ENCODE data around the gene LNPEP.

The LNPEP gene

GRCh38 chr5:97009212-97009898 is 73.5 kb downstream of the LNPEP start:
- Mint-ChIP-seq H3K27me3 (no peaks in the 10 kb centered on the region), H3K36me3 (ENCODE audit: low read depth) (peaks cover 46% of the 10 kb centered on the region)

GRCh38 chr5:97009921-97010320 is 74.0 kb downstream of the LNPEP start:
- no peaks in the 10 kb centered on the region for H3K27me3 Mint-ChIP-seq
- peaks cover 24% of the 10 kb centered on the region for H3K4me1 Mint-ChIP-seq (ENCODE audit: low read depth)
- H3K4me3 Mint-ChIP-seq = no peak overlapping the region
- intact Hi-C loops (cut with micrococcal nuclease) = loop anchor here (10.0 kb wide), 1 partner anchor 245 kb away; no protein-coding TSS in a partner anchor
- no peaks in the 10 kb centered on the region for H3K9me3 Mint-ChIP-seq
- peaks cover 52% of the 10 kb centered on the region for H3K36me3 Mint-ChIP-seq (ENCODE audit: low read depth)
- H3K27ac Mint-ChIP-seq = peak overlapping the region; percentile 89

More at GRCh38 chr5:97009212-97009898, 73.5 kb downstream of the LNPEP start:
- H3K4me1 Mint-ChIP-seq (ENCODE audit: low read depth) = peaks cover 24% of the 10 kb centered on the region
- H3K27ac Mint-ChIP-seq = peak overlapping the region; percentile 89
- intact Hi-C loops (cut with micrococcal nuclease) = loop anchor here (10.0 kb wide), 1 partner anchor 245 kb away; no protein-coding TSS in a partner anchor
- no peaks in the 10 kb centered on the region for H3K9me3 Mint-ChIP-seq
- H3K4me3 Mint-ChIP-seq = peak overlapping the region; percentile 39

GRCh38 chr5:97010606-97011005 is 74.7 kb downstream of the LNPEP start:
- H3K27me3 Mint-ChIP-seq = no peaks in the 10 kb centered on the region
- no peaks in the 10 kb centered on the region for H3K9me3 Mint-ChIP-seq
- H3K27ac Mint-ChIP-seq = no peak overlapping the region
- peaks cover 59% of the 10 kb centered on the region for H3K36me3 Mint-ChIP-seq (ENCODE audit: low read depth)
- intact Hi-C loops (cut with micrococcal nuclease) = no loop called here
- H3K4me1 Mint-ChIP-seq (ENCODE audit: low read depth) = peaks cover 24% of the 10 kb centered on the region
- no peak overlapping the region for H3K4me3 Mint-ChIP-seq

GRCh38 chr5:97011567-97011966 is 75.7 kb downstream of the LNPEP start:
- peaks cover 61% of the 10 kb centered on the region for H3K36me3 Mint-ChIP-seq (ENCODE audit: low read depth)
- intact Hi-C loops (cut with micrococcal nuclease) = no loop called here
- no peak overlapping the region for H3K4me3 Mint-ChIP-seq
- peaks cover 24% of the 10 kb centered on the region for H3K4me1 Mint-ChIP-seq (ENCODE audit: low read depth)
- no peaks in the 10 kb centered on the region for H3K27me3 Mint-ChIP-seq
- H3K27ac Mint-ChIP-seq = no peak overlapping the region
- H3K9me3 Mint-ChIP-seq = no peaks in the 10 kb centered on the region

GRCh38 chr5:97019435-97020117 is 83.7 kb downstream of the LNPEP start:
- H3K4me1 Mint-ChIP-seq (ENCODE audit: low read depth) = peaks cover 7% of the 10 kb centered on the region

GRCh38 chr5:97021416-97021815 is 85.5 kb downstream of the LNPEP start:
- Mint-ChIP-seq H3K36me3 (ENCODE audit: low read depth) (peaks cover 78% of the 10 kb centered on the region), H3K9me3 (no peaks in the 10 kb centered on the region), H3K27me3 (no peaks in the 10 kb centered on the region), H3K4me3 (no peak overlapping the region), H3K4me1 (ENCODE audit: low read depth) (peaks cover 7% of the 10 kb centered on the region), H3K27ac (no peak overlapping the region)
- intact Hi-C loops (cut with micrococcal nuclease) = no loop called here

More at GRCh38 chr5:97019435-97020117, 83.7 kb downstream of the LNPEP start:
- H3K27me3 Mint-ChIP-seq = no peaks in the 10 kb centered on the region
- intact Hi-C loops (cut with micrococcal nuclease) = no loop called here
- no peak overlapping the region for H3K4me3 Mint-ChIP-seq
- no peaks in the 10 kb centered on the region for H3K9me3 Mint-ChIP-seq
- no peak overlapping the region for H3K27ac Mint-ChIP-seq
- H3K36me3 Mint-ChIP-seq (ENCODE audit: low read depth) = peaks cover 81% of the 10 kb centered on the region

GRCh38 chr5:97022898-97023297 is 87.0 kb downstream of the LNPEP start:
- intact Hi-C loops (cut with micrococcal nuclease) = no loop called here
- Mint-ChIP-seq H3K36me3 (ENCODE audit: low read depth) (peaks cover 82% of the 10 kb centered on the region), H3K4me3 (no peak overlapping the region), H3K4me1 (ENCODE audit: low read depth) (peaks cover 7% of the 10 kb centered on the region), H3K9me3 (no peaks in the 10 kb centered on the region), H3K27ac (no peak overlapping the region), H3K27me3 (no peaks in the 10 kb centered on the region)

- Mint-ChIP-seq H3K36me3 (ENCODE audit: low read depth) (peaks cover 93% of the 10 kb centered on the region), H3K27me3 (no peaks in the 10 kb centered on the region), H3K27ac (no peak overlapping the region), H3K4me3 (no peak overlapping the region), H3K4me1 (ENCODE audit: low read depth) (peaks cover 7% of the 10 kb centered on the region), H3K9me3 (no peaks in the 10 kb centered on the region)
- intact Hi-C loops (cut with micrococcal nuclease) = no loop called here
Measured at GRCh38 chr5:97026721-97027120, 90.8 kb downstream of the LNPEP start.

GRCh38 chr5:97037819-97038218 is 101.9 kb downstream of the LNPEP start:
- Mint-ChIP-seq H3K4me3 (no peak overlapping the region), H3K27ac (no peak overlapping the region), H3K36me3 (ENCODE audit: low read depth) (peaks cover 33% of the 10 kb centered on the region), H3K9me3 (no peaks in the 10 kb centered on the region), H3K4me1 (ENCODE audit: low read depth) (no peaks in the 10 kb centered on the region), H3K27me3 (no peaks in the 10 kb centered on the region)
- intact Hi-C loops (cut with micrococcal nuclease) = no loop called here

- H3K4me1 Mint-ChIP-seq (ENCODE audit: low read depth) = no peaks in the 10 kb centered on the region
- peaks cover 9% of the 10 kb centered on the region for H3K36me3 Mint-ChIP-seq (ENCODE audit: low read depth)
- H3K4me3 Mint-ChIP-seq = no peak overlapping the region
- peaks cover 4% of the 10 kb centered on the region for H3K27me3 Mint-ChIP-seq
- intact Hi-C loops (cut with micrococcal nuclease) = loop anchor here (10.0 kb wide), 1 partner anchor 94 kb away; no protein-coding TSS in a partner anchor
- H3K27ac Mint-ChIP-seq = no peak overlapping the region
- H3K9me3 Mint-ChIP-seq = no peaks in the 10 kb centered on the region
Measured at GRCh38 chr5:97041239-97041638, 105.4 kb downstream of the LNPEP start.

- intact Hi-C loops (cut with micrococcal nuclease) = loop anchor here (10.0 kb wide), 1 partner anchor 92 kb away; no protein-coding TSS in a partner anchor
- no peaks in the 10 kb centered on the region for H3K4me1 Mint-ChIP-seq (ENCODE audit: low read depth)
- no peaks in the 10 kb centered on the region for H3K36me3 Mint-ChIP-seq (ENCODE audit: low read depth)
- H3K27ac Mint-ChIP-seq = no peak overlapping the region
- H3K9me3 Mint-ChIP-seq = no peaks in the 10 kb centered on the region
- H3K27me3 Mint-ChIP-seq = peaks cover 4% of the 10 kb centered on the region
- no peak overlapping the region for H3K4me3 Mint-ChIP-seq
Measured at GRCh38 chr5:97042996-97043395, 107.1 kb downstream of the LNPEP start.

GRCh38 chr5:97043511-97043910 is 107.6 kb downstream of the LNPEP start:
- H3K9me3 Mint-ChIP-seq = no peaks in the 10 kb centered on the region
- H3K36me3 Mint-ChIP-seq (ENCODE audit: low read depth) = no peaks in the 10 kb centered on the region
- H3K4me1 Mint-ChIP-seq (ENCODE audit: low read depth) = no peaks in the 10 kb centered on the region
- intact Hi-C loops (cut with micrococcal nuclease) = loop anchor here (10.0 kb wide), 1 partner anchor 91 kb away; no protein-coding TSS in a partner anchor
- peaks cover 4% of the 10 kb centered on the region for H3K27me3 Mint-ChIP-seq
- H3K4me3 Mint-ChIP-seq = no peak overlapping the region
- no peak overlapping the region for H3K27ac Mint-ChIP-seq

GRCh38 chr5:97044052-97044451 is 108.2 kb downstream of the LNPEP start:
- intact Hi-C loops (cut with micrococcal nuclease) = loop anchor here (10.0 kb wide), 1 partner anchor 91 kb away; no protein-coding TSS in a partner anchor
- no peaks in the 10 kb centered on the region for H3K4me1 Mint-ChIP-seq (ENCODE audit: low read depth)
- no peaks in the 10 kb centered on the region for H3K9me3 Mint-ChIP-seq
- no peaks in the 10 kb centered on the region for H3K36me3 Mint-ChIP-seq (ENCODE audit: low read depth)
- H3K27me3 Mint-ChIP-seq = peaks cover 4% of the 10 kb centered on the region
- H3K27ac Mint-ChIP-seq = no peak overlapping the region
- H3K4me3 Mint-ChIP-seq = no peak overlapping the region

- Mint-ChIP-seq H3K27me3 (peaks cover 9% of the 10 kb centered on the region), H3K4me1 (ENCODE audit: low read depth) (peaks cover 9% of the 10 kb centered on the region), H3K4me3 (no peak overlapping the region), H3K9me3 (no peaks in the 10 kb centered on the region), H3K36me3 (ENCODE audit: low read depth) (no peaks in the 10 kb centered on the region), H3K27ac (no peak overlapping the region)
- intact Hi-C loops (cut with micrococcal nuclease) = loop anchor here (10.0 kb wide), 1 partner anchor 88 kb away; no protein-coding TSS in a partner anchor
Measured at GRCh38 chr5:97046270-97046982, 110.5 kb downstream of the LNPEP start.

All from dendritic cell treated with granulocyte-macrophage colony-stimulating factor and Interleukin-4, amounts not matched to agents 40 ng/mL and 50 ng/mL, for 4 days (primary cell).